Hematopoietic multipotent progenitor cell treated with erythropoietin and hydrocortisone succinate and interleukin-3 and kit ligand, for 15 days (in vitro differentiated cells): ENCODE data around the gene TBC1D1.

ENCODE experiments used
- DNase-seq: peaks from one replicate; pipeline ENCODE4 v3.0.0-alpha.2; 2015; ENCODE audit warnings: low spot score

Gene TBC1D1

DNA sequence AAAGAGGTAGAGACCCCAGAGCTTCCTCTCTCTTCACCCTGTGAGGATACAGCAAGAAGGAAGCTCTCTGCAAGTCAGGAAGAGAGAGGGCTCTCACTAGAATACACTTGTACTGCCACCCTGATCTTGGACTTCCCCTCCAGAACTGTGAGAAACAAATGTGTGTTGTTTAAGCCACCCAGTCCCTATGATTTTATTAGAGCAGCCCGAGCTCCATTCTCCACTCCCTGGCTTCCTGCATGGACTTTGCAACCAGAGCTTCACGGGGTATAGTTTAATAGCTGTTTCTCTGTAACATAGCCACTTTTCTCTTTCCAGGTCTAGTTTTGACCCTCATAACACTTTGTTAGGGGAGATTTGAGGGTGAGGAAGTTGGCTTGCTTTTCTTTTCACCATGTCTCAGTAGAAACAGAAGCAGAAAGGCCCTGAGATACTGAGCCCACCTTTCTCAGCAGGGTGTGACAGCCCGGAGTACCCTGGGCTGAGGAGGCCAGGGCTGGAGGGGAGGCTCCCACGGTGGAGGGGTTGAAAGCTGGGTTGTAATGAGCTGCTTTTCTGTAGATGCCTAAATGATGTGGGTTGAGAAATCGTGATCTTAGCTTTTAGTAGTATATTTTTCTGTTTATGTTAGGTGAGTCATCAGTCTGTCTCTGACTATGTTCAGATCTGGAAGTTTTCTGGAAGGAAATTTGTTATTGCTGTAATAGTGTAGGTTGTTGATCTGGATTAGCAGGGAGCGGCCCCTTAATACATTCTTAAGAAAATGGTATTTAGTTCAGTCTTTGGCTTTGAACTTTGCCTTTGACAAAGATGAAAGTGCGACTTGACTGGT, 187.9 kb downstream of the TBC1D1 start:
- no peak for DNase-seq

DNA sequence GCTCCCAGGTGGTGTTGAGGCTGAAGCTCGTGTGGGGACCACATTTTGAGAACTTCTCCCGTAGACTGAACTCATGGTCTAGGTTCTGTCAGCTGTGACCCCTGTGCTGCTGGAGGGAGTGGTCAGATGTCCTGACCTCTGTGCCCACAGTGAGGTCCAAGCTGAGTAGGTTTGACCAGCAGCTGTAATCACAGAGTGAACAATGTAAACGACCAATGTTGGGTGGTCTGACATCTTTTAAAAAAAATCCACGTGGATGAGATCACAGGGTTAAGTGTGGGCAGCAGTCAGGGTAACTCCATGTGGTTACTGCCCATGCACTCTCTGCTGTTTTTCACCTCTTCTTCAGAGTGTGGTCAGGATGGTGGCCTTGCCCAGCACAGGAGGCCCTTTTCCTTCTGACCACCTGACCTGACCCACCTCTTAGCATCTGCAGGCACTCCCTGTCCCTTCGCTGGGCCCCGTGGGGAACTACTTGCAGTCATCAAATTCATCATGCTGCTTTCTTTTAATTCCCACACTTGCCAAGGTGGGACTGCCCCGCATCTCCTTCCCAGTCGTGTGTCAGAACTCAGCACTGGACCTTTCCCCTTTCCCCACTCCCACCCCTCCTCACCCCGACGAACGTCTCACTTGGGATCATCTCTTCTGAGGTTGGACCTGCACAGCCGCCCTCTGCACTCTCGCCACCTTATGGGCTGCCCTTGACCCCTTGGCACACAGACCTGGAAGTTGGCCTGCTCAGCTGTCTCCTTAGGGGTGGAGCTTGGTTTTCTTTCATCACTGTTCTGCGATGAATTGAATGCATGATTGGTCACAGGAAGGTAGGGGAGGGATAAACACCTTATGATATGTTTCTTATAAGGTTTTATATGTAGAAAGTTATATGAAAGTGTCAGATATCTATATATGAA, 189.4 kb downstream of the TBC1D1 start:
- DNase-seq = no peak

DNA sequence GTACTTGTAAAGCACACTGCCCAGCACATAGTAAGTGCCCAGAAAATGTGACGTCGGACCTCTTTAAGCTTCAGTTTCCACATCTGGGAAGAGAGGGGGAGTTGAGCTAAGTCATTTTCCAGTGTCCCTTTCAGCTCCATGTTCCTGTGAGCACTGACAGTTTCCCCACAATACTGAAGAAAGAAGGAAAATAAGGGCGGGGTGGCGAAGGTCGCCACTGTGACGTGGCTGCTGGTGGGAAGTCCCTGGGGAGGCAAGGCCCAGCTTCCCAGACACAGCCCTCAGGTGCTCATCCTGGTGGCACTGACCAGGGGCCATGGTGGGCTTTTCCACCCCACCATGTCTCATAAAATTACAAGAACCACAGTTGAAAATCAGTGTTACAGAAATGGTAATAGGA, 191.1 kb downstream of the TBC1D1 start:
- no peak for DNase-seq

DNA sequence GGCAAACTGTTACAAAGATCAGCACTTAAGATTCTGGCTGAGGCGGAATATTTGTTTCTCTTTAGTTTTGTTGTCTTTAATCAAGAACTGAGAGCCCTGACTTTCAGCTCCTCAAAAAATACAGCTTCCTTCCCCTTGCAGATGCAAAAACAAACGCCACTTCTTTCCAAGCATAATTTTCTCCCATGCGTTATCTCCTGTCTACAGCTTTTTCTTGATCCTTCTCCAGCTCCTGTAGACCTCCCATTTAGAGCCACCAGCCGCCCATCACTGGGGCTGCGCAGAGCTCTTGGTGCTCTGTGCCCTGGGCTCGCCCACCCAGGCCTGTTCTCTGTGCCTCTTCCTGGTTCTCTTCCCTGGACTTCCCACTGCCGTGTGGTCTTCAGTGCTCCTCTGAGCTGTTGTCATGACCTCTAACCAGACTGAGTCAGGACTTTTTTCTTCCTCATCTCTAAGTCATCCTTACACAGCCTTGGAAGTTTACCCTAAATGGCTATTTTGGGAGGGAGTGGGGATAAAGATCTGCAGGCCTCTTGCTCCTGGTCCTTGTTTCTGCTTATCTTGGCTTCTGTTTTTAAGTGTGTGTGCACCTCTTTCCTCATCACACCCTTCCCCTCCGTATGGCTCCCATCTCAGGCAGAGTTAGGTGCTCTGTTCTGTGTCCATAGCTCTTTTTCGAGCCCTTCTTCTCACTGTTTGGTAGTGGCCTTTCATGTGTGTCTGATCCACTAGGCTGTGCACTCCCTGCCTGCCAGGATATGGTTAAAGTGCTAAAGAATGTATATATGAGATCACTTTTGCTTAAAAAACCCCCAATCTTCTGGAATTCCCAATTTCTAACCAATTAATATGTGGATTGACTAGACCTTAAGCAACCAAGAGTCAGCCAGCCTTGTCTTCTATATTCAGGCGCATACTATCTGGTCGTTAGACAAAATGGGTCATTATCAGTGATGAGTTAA, 191.8 kb downstream of the TBC1D1 start:
- no peak for DNase-seq

DNA sequence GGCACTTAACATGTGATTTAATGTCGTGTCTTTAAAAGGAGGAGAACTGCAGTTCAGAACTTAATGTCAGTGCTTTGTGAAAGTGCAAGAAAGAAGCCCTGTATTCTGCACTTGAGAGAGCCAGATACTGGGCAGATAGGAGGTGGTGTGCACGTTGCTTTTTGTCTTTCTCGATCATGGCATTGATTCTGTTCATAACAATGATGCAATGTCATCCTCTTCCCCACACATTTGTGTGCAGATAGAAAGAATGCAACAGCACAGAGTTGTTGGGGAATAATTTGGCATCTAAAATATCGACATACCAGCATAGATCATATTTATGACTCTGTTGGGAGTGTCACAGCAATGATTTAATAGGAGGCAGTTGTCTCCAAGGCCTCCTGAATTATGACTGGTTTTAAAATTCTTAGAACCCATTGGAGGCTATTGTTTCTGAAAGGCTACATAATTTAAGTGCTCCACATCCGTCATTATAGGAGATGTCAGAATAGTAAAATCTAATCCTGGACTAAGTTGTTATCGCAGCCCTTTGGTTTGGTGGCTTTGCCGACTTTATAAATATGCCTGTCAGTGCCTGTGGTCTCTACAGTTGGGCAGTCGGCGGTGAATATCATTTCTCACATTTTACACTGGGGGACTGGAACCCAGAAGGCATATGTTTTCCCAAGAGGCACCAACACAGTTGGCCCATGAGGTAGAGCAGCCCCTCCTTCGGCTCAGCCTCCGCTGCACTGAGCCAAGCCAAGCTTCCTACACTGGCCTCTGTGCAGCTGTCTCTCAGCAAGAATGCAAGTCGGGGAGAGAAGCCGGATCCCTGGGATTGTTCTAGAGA, 194.2 kb downstream of the TBC1D1 start:
- DNase-seq = no peak

DNA sequence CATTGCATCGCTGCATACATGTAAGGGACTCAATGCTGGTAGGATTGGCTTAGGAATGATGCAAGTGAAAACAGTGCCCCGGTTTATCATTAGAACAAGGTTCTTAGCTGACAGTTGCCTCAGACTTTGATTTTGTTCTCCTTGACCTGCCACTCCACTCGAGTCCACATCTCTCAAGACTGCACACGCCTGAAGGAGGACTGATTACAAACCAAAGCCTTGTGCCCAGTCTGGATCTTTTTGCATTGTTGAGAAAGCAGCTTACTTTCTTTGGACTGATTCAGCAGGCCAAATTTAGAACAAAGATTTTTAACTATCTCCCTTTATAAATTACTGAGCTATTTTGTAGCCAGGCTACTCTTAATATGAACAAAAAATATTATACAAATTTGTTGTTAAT, 194.9 kb downstream of the TBC1D1 start:
- DNase-seq = no peak

DNA sequence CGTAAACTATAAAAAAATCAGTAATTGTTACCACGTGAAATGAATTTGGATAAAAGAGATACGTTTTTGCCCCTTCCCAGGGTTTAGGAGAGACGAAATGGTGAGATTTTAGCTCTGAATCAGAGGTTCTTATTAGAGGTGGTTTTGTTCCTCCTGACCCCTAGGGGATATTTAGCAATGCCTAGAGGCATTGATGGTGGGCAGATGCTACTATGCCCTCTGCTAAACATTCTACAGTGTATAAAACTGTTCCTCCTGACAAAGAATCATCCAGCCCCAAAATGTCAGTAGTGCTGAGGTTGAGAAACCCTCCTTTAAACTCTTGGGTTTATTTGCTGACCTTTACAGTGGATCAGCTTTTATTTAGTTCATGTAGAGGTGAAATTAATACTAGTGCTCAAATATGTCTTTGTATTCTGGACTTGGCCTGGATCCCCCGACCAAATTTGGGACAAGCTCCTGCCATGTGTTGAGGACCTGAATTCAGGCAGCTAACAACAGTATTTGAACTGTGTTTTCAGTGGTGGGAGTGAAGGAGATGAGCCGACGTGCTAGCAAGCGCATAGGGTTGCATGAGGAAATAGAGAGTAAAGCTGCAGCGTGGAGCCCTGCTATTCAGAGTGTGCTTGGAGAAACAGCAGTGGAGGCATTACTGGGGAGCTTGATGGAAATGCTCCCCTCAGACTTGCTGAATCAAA, 195.4 kb downstream of the TBC1D1 start:
- no peak for DNase-seq

DNA sequence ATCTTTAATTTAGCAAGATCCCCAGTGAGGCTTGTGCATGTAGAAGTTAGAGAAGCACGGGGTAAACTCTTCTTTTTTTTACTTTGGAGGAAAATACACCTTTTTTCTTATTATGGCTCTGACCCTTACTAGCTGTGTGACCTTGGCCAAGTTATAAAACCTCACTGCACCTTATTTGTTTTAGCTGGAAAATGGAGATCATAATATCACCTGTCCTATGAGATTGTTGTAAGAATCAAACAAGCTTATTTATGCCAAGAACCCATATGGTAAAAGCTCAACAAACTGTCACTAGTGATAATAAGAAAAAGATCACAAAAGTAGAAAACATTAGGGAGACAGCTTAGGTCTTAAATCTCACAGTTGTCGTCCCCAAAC, 196.0 kb downstream of the TBC1D1 start:
- DNase-seq = no peak

DNA sequence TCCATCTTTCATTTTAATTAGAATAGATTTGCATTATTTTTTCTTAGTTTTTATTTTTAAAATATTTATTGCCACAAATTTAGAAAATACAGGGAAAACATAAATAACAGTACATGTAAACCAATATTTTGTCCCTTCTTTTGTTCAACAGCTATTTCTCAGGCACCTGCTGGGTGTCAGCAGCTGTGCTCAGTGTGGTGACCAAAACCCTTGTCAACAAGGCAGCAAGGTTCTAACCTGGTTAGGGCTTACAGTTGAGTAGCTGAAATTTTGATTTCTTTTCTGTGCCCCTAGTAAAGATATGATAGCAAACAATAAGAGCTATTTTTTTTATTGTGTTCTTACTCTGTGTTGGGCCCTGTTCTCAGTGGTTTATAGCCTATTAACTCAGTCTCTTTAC, 197.4 kb downstream of the TBC1D1 start:
- DNase-seq = no peak

DNA sequence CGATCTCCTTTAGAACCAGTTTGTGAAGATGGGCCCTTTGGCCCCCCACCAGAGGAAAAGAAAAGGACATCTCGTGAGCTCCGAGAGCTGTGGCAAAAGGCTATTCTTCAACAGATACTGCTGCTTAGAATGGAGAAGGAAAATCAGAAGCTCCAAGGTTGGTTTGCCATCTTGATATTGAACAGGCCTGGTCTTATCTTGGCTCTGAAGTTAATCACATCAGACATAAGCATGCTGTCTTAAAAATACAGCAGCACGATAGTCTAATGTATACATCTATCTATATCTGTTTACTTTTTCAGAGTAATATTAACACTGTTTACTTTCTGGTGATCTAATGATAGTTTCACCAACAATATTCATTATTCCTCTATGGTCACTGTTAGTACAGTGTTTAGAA, 199.1 kb downstream of the TBC1D1 start:
- no peak for DNase-seq

DNA sequence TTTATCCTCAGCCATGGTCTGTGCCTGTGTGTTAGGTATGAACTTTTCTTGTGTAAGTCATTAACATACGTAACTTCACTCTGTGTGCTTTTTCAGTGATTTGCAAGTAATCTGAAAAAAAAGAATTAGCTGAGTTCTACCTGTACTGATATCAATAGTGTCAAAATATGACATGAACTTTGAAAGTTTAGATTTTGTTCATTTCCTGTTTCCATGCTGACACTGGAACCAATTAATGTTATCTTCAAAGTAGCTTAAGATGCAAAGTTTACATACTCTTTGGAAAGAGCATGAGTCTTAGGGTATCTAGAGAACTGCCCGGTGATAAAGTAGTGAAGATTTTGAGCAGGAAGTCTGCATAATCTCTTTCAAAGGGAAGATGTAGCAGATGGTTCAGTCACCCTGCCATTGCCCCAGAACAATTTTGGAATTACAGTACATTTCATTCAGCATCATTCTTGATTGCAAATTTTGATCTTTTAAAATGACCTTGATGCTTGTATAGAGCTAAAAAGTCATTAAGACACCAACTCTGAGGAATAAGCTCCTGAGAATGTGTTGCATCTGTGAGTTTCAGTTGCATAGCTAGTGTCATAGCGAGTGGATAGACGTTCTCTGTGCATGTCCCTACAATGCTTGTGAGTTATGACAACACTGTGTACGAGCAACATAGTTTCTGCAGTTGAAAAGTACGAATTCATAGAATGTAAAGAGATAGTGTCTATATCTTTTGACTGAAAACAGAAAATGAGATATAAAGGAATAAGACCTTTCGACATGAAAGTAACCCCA, 199.8 kb downstream of the TBC1D1 start:
- no peak for DNase-seq

DNA sequence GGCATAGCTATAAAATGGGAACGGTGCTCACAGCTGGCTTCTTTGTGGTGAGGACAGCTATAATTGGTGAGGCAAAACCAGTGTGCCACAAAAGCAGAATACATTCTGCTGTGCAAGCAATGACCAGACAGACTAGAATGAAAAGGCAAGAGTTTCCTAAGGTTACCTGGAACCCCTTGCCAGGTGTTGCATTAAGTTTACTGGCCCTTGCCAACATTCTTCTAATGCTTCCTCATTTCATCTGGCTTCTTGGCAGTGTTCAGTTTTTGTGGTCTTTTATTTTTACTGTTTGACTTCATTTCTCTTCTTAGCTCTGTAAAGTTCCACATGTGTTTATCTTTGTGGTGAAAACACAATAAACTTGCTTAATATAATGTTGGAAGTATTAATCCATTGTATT, 200.8 kb downstream of the TBC1D1 start:
- DNase-seq = no peak

DNA sequence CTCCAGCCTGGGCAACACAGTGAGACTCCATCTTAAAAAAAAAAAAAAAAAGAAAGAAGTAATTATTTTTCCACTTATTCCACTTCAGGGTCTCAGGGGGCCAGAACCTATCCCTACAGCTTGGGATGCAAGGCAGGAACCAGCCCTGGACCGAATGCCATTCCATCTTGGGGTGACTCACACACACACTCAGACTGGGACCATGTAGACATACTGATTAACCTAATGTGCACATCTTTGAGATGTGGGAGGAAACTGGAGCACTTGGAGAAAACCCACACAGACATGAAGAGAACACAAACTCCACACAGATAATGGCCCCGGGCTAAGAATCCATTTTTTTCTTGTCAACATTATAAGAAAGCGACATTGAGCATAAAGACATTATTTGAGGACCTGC, 201.8 kb downstream of the TBC1D1 start:
- no peak for DNase-seq

DNA sequence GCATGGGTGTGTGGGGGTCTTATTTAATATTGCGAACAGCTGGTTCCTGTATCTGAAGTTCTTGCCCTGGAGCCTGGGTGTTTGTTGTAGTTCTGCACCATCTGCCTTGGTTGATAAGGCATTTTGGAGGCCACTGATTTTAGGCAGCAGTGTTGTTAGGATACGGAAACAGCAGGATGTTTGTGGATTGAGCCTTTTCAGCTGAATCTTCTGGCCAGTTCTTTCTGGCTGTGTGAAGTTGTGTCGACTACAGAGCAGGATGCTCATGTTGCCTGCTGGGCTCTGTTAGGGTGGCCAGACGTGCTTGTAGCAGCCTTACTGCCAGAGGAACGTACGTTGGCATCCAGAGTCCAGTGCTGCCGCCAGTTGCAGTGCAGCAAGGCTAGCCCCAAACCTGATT, 203.5 kb downstream of the TBC1D1 start:
- peak; percentile 5 for DNase-seq

DNA sequence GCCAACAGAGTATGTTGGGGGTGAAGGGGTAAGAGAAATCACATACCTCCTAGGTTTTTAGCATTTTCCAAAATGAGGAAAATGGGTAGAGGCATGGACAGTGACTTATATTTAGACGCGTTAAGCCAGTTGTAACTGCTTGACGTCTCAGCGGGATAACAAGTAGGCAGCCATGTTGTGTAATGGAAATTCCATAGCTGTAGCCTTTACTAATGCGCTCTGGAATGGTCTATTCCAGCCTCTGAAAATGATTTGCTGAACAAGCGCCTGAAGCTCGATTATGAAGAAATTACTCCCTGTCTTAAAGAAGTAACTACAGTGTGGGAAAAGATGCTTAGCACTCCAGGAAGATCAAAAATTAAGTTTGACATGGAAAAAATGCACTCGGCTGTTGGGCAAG, 204.8 kb downstream of the TBC1D1 start:
- no peak for DNase-seq

DNA sequence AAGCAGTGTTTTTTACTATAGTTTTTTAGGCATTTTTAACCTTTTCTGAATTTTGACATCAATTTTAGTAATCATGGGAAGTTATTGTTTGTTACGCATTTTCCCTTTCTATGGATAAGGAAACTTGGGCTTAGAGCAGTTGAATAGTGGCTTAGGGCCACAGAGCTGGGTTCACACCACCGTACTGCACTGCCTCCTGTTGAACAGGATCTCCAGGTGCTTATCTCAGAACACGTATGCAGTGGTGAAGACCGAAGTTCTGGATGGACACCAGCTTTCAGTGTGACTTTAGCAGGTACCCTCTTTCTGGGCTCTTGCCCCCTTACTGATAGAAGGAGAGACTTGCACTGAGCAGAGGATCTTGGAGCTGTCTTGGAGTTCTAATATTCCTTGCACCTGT, 206.9 kb downstream of the TBC1D1 start:
- no peak for DNase-seq

DNA sequence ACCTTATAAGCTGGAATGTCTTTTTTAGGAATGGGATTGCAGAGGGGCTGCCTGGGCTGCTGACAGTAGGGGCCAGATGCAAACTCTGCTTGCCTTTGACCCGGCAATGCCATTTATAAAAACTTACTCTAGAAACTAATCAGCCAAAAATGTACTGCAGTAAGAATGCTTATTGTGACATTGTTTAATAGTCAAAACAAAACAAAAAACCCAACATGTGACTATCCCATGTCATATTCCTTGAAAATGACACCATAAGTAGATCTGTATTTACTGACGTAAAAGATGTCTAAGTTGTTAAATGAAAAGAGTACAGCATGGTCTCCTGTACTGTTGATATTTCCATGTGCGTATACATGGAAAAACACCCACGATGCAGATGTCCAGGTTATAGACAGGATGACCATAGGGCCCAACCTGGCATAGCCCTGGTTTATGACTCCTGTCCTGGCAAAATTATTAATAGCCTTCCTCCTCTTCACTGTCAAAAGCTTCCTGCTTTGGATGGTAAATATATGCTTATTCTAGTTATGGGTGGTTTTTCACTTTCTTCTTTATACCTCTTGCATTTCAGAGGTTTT, 208.2 kb downstream of the TBC1D1 start:
- DNase-seq = no peak

DNA sequence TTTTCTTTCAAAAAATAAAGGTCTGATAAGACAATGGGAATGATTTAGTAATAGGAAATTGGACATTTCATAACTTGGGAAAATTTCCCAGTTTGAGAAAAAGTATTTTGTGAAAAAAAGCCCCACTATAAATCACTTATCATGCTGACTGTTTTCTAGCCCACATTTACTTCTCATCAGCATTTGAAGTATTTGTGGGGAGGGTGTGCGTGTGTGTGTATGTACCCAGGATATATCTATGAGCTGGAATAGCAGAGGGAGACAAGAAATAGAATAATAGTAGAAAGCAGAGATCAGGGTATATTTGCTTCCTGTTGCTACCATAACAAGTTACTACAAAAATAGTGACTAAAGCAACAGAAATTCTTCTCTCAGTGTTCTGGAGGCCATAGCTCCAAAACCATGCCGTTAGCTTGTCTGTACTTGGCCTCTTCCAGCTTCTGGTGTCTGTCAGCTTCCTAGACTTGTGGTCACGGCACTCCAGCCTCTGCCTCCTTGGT, 209.1 kb downstream of the TBC1D1 start:
- DNase-seq = no peak
